ENCODE results near the gene CACNA1I. TPM values are rescaled to one million over a fixed set of nuclear protein-coding genes. Genes with fewer than 3 reads are reported as not detected.

The CACNA1I gene
- total RNA-seq, 1 experiment from 2014 or later: 0.15 TPM

- Histone ChIP-seq H3K27ac (ENCODE audit: low read depth, low read length) (no peak overlapping the region), H2AFZ (ENCODE audit: low read depth, low read length, poor library complexity, severe bottlenecking) (no peak overlapping the region), H3K9me2 (ENCODE audit: insufficient read depth) (no peaks in the 10 kb centered on the region), H3K4me3 (replicated peaks in 1 of 2; ENCODE audit: low read depth in 1 of 2, low read length in 2 of 2) (no peak overlapping the region), H3K4me2 (ENCODE audit: low read length) (no peak overlapping the region), H3K4me1 (ENCODE audit: control insufficient read depth in 1 of 2, insufficient read depth in 2 of 2, low read length in 2 of 2) (no peaks in the 10 kb centered on the region), H3K9me3 (ENCODE audit: control insufficient read depth in 1 of 2, insufficient read depth in 1 of 2, low read depth in 1 of 2, low read length in 2 of 2) (no peaks in the 10 kb centered on the region), H3K36me3 (ENCODE audit: control insufficient read depth in 1 of 2, insufficient read depth in 2 of 2, low read length in 2 of 2) (no peaks in the 10 kb centered on the region), H3K9ac (ENCODE audit: low read length) (no peak overlapping the region), H3K79me2 (ENCODE audit: insufficient read depth, low read length) (no peaks in the 10 kb centered on the region), H3K27me3 (ENCODE audit: insufficient read depth, low read length) (no peaks in the 10 kb centered on the region), H4K20me1 (ENCODE audit: insufficient read depth) (no peaks in the 10 kb centered on the region)
- ATAC-seq: no peak
- BruUV-seq (replicated peaks): no TSS peak
- RAD21 ChIA-PET (ENCODE audit: low non-redundant PET in 1 of 2, low total read pairs in 2 of 2, uncharacterized antibody in 2 of 2, unreplicated experiment in 2 of 2): no interaction called here
- DNase-seq (ENCODE audit: low read depth, low spot score): no peak
- POLR2A ChIA-PET: no interaction called here
- TF ChIP-seq TCF7L2 (IDR thresholded peaks at IDR 0.05; ENCODE audit: borderline replicate concordance, extremely low read depth, insufficient read depth, insufficient read length): no peak
- TF ChIP-seq REST (IDR thresholded peaks at IDR 0.05; ENCODE audit: low read depth): no peak
- TF ChIP-seq, protein P1, sequence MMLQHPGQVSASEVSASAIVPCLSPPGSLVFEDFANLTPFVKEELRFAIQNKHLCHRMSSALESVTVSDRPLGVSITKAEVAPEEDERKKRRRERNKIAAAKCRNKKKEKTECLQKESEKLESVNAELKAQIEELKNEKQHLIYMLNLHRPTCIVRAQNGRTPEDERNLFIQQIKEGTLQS (IDR thresholded peaks at IDR 0.05): no peak
- no peak for TF ChIP-seq SP1 (IDR thresholded peaks at IDR 0.05; ENCODE audit: low read depth)
- no peak for TF ChIP-seq POLR2A (IDR thresholded peaks at IDR 0.05; ENCODE audit: borderline replicate concordance, extremely low read depth, insufficient read depth, insufficient read length)
- no peak for TF ChIP-seq FOSL1 (IDR thresholded peaks at IDR 0.05; ENCODE audit: low read depth)
- TF ChIP-seq, protein P2, sequence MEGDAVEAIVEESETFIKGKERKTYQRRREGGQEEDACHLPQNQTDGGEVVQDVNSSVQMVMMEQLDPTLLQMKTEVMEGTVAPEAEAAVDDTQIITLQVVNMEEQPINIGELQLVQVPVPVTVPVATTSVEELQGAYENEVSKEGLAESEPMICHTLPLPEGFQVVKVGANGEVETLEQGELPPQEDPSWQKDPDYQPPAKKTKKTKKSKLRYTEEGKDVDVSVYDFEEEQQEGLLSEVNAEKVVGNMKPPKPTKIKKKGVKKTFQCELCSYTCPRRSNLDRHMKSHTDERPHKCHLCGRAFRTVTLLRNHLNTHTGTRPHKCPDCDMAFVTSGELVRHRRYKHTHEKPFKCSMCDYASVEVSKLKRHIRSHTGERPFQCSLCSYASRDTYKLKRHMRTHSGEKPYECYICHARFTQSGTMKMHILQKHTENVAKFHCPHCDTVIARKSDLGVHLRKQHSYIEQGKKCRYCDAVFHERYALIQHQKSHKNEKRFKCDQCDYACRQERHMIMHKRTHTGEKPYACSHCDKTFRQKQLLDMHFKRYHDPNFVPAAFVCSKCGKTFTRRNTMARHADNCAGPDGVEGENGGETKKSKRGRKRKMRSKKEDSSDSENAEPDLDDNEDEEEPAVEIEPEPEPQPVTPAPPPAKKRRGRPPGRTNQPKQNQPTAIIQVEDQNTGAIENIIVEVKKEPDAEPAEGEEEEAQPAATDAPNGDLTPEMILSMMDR (IDR thresholded peaks at IDR 0.05 in 2 of 3, conservative IDR thresholded peaks at IDR 0.05 in 1 of 3; ENCODE audit: borderline replicate concordance in 1 of 3, insufficient read depth in 1 of 3, low read depth in 2 of 3, low read length in 2 of 3): no peak
- no peak for TF ChIP-seq CEBPB (IDR thresholded peaks at IDR 0.05; ENCODE audit: low read depth)
- no peak for TF ChIP-seq EZH2phosphoT487 (IDR thresholded peaks at IDR 0.05; ENCODE audit: borderline replicate concordance)
- no peak for TF ChIP-seq YY1 (IDR thresholded peaks at IDR 0.05; ENCODE audit: extremely low read depth, insufficient replicate concordance, low read depth, low read length)
- no peak for TF ChIP-seq ELF1 (IDR thresholded peaks at IDR 0.05; ENCODE audit: borderline replicate concordance, low read depth)
- TF ChIP-seq JUND (IDR thresholded peaks at IDR 0.05): no peak
- TF ChIP-seq CBX3 (IDR thresholded peaks at IDR 0.05; ENCODE audit: low read depth): no peak
- TF ChIP-seq, protein P3, sequence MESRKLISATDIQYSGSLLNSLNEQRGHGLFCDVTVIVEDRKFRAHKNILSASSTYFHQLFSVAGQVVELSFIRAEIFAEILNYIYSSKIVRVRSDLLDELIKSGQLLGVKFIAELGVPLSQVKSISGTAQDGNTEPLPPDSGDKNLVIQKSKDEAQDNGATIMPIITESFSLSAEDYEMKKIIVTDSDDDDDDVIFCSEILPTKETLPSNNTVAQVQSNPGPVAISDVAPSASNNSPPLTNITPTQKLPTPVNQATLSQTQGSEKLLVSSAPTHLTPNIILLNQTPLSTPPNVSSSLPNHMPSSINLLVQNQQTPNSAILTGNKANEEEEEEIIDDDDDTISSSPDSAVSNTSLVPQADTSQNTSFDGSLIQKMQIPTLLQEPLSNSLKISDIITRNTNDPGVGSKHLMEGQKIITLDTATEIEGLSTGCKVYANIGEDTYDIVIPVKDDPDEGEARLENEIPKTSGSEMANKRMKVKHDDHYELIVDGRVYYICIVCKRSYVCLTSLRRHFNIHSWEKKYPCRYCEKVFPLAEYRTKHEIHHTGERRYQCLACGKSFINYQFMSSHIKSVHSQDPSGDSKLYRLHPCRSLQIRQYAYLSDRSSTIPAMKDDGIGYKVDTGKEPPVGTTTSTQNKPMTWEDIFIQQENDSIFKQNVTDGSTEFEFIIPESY (IDR thresholded peaks at IDR 0.05; ENCODE audit: extremely low read depth, insufficient replicate concordance, low read length): no peak
- TF ChIP-seq ZFX (IDR thresholded peaks at IDR 0.05): no peak
- no peak for TF ChIP-seq EGR1 (IDR thresholded peaks at IDR 0.05; ENCODE audit: low read depth)
- no peak for TF ChIP-seq MAX (IDR thresholded peaks at IDR 0.05)
- intact Hi-C loops (cut with micrococcal nuclease): no loop called here
- CTCF ChIA-PET: no interaction called here
These were observed 115.6 kb downstream of the CACNA1I start for GRCh38 chr22:39686178-39686620.
